ENCODE data around the gene AJUBA. TPM values are rescaled to one million over a fixed set of nuclear protein-coding genes. Genes with fewer than 3 reads are reported as not detected.

The AJUBA gene
- total and polyA plus RNA-seq, 2 donors (not counting 1 experiment from before 2014, with no cell fraction given) = 1.6 TPM; not detected in 1

- Histone ChIP-seq H4K20me1 (ENCODE audit: control insufficient read depth, insufficient read depth, low read length, poor library complexity, severe bottlenecking) (no peaks in the 10 kb centered on the region), H3K27ac (ENCODE audit: low read length in 2 of 2) (no peak overlapping the region), H2AFZ (ENCODE audit: insufficient read depth, low read depth, low read length, poor library complexity, severe bottlenecking) (peak overlapping the region; percentile 90), H3K9me3 (ENCODE audit: control extremely low read depth in 1 of 3, control insufficient read depth in 2 of 3, insufficient read depth in 1 of 3, low read length in 2 of 3) (peaks cover 0 to 8% (median 0%) of the 10 kb centered on the region in 3 donors), H3K79me2 (ENCODE audit: control insufficient read depth, insufficient read depth, low read length) (no peaks in the 10 kb centered on the region), H3K9ac (ENCODE audit: low read length) (peak overlapping the region; percentile 71), H3K4me3 (ENCODE audit: control extremely low read depth in 1 of 5, extremely low read depth in 1 of 5, insufficient read depth in 1 of 5, low read depth in 2 of 5, low read length in 4 of 5) (peak overlapping the region in 4 of 5 experiments; percentile 30 to 80 (median 63)), H3K4me1 (ENCODE audit: control insufficient read depth in 2 of 2, insufficient read depth in 2 of 2, low read length in 2 of 2) (peaks cover 26 to 36% of the 10 kb centered on the region in 2 donors), H3K36me3 (replicated peaks in 1 of 2; ENCODE audit: control extremely low read depth in 1 of 2, control insufficient read depth in 1 of 2, extremely low read depth in 1 of 2, insufficient read depth in 2 of 2, low read length in 1 of 2) (no peaks in the 10 kb centered on the region), H3K4me2 (replicated peaks; ENCODE audit: low read depth, low read length, poor library complexity, severe bottlenecking) (peak overlapping the region; percentile 95), H3K27me3 (replicated peaks in 1 of 4; ENCODE audit: control extremely low read depth in 1 of 4, control insufficient read depth in 3 of 4, insufficient read depth in 4 of 4, low read length in 3 of 4) (peaks cover 0 to 36% (median 15%) of the 10 kb centered on the region in 4 experiments)
- H3K4me1 Mint-ChIP-seq = peaks cover 15% of the 10 kb centered on the region
- WGBS (ENCODE audit: insufficient coverage) = 2% methylated on average over 17 of the region's 41 CpGs
- H3K9me3 Mint-ChIP-seq (ENCODE audit: insufficient read depth) = no peaks in the 10 kb centered on the region
- DNase-seq (no peak), ATAC-seq (ENCODE audit: low read depth) (no peak)
- TF ChIP-seq, protein P1, sequence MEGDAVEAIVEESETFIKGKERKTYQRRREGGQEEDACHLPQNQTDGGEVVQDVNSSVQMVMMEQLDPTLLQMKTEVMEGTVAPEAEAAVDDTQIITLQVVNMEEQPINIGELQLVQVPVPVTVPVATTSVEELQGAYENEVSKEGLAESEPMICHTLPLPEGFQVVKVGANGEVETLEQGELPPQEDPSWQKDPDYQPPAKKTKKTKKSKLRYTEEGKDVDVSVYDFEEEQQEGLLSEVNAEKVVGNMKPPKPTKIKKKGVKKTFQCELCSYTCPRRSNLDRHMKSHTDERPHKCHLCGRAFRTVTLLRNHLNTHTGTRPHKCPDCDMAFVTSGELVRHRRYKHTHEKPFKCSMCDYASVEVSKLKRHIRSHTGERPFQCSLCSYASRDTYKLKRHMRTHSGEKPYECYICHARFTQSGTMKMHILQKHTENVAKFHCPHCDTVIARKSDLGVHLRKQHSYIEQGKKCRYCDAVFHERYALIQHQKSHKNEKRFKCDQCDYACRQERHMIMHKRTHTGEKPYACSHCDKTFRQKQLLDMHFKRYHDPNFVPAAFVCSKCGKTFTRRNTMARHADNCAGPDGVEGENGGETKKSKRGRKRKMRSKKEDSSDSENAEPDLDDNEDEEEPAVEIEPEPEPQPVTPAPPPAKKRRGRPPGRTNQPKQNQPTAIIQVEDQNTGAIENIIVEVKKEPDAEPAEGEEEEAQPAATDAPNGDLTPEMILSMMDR (IDR thresholded peaks at IDR 0.05) = no peak
- TF ChIP-seq EZH2 (IDR thresholded peaks at IDR 0.05; ENCODE audit: borderline replicate concordance, insufficient read depth, low read depth, low read length, poor library complexity, severe bottlenecking) = no peak
- POLR2A ChIA-PET = interaction anchor here (0.6 kb wide), 1 partner anchor 355 kb away, joined by 4 read pairs; no protein-coding TSS in a partner anchor
- intact Hi-C loops (cut with micrococcal nuclease) = loop anchor here (5.0 to 10.0 kb wide), 2 partner anchors 108 to 666 kb away; partner anchors contain the start of gene LRP10
- H3K27ac Mint-ChIP-seq = no peak overlapping the region
- CTCF ChIA-PET = interaction anchor here (0.8 to 36.3 kb wide), 8 partner anchors 8 to 596 kb away, joined by 3 to 1134 read pairs (median 49); partner anchors contain the start of genes C14orf93 and CDH24
- peaks cover 4% of the 10 kb centered on the region for H3K27me3 Mint-ChIP-seq
- H3K4me3 Mint-ChIP-seq = peak overlapping the region; percentile 71
Observed at GRCh38 chr14:22980672-22981089, 1.7 kb downstream of the AJUBA start.

DNA sequence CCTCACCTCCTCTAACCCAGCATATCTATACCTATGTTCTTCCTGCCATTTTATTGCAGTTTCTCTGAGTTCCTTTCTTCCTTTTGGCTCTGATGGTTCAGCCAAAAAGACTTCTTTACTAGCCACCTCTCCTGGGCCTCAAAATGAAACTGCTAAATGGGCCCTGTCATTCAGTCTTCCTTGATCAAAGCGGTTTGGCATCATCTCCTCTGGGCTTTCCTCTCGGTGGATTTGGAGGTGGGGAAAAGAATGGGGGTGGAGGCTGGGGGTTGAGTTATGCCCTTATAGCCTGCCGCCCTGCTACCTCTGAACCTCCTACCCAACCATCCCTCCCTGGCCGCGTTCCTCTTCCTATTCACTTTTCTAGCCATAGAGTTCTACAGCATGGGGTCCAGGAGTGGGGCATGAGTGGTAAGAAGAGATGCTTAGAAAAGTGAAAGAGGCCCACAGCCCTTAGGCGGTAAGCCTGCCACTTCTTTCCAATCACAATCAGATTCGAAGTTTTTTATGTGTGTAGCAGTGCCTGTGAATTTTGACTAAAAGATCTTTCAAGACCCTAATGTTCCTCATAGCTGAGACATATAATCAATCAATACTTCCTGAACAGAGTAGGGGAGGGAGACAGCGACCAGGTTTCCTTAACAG is 2.5 kb downstream of the AJUBA start:
- intact Hi-C loops (cut with micrococcal nuclease) = loop anchor here (5.0 to 10.0 kb wide), 2 partner anchors 108 to 665 kb away; partner anchors contain the start of gene LRP10
- CTCF ChIA-PET = interaction anchor here (2.5 to 36.3 kb wide), 3 partner anchors 80 to 409 kb away, joined by 9 to 1134 read pairs (median 105); partner anchors contain the start of gene CDH24
- H4K20me1 ChIP-seq (ENCODE audit: control insufficient read depth, insufficient read depth, low read length, poor library complexity, severe bottlenecking) = no peaks in the 10 kb centered on the region
- no peaks in the 10 kb centered on the region for H3K36me3 ChIP-seq (replicated peaks in 1 of 2; ENCODE audit: control extremely low read depth in 1 of 2, control insufficient read depth in 1 of 2, extremely low read depth in 1 of 2, insufficient read depth in 2 of 2, low read length in 1 of 2)
- H3K4me2 ChIP-seq (replicated peaks; ENCODE audit: low read depth, low read length, poor library complexity, severe bottlenecking) = peak overlapping the region; percentile 95
- no peak overlapping the region for H3K9ac ChIP-seq (ENCODE audit: low read length)
- H3K27me3 Mint-ChIP-seq = peaks cover 4% of the 10 kb centered on the region
- H3K27ac Mint-ChIP-seq = no peak overlapping the region
- DNase-seq = peak; percentile 24
- 11% methylated on average over 1 of the region's 8 CpGs for WGBS (ENCODE audit: insufficient coverage)
- POLR2A ChIA-PET = no interaction called here
- H3K9me3 Mint-ChIP-seq (ENCODE audit: insufficient read depth) = no peaks in the 10 kb centered on the region
- peaks cover 0 to 8% (median 0%) of the 10 kb centered on the region in 3 donors for H3K9me3 ChIP-seq (ENCODE audit: control extremely low read depth in 1 of 3, control insufficient read depth in 2 of 3, insufficient read depth in 1 of 3, low read length in 2 of 3)
- TF ChIP-seq EZH2 (IDR thresholded peaks at IDR 0.05; ENCODE audit: borderline replicate concordance, insufficient read depth, low read depth, low read length, poor library complexity, severe bottlenecking) = no peak
- TF ChIP-seq, protein P1 (IDR thresholded peaks at IDR 0.05) = no peak
- peaks cover 26 to 36% of the 10 kb centered on the region in 2 donors for H3K4me1 ChIP-seq (ENCODE audit: control insufficient read depth in 2 of 2, insufficient read depth in 2 of 2, low read length in 2 of 2)
- no peak overlapping the region for H2AFZ ChIP-seq (ENCODE audit: insufficient read depth, low read depth, low read length, poor library complexity, severe bottlenecking)
- no peak overlapping the region for H3K27ac ChIP-seq (ENCODE audit: low read length in 2 of 2)
- no peaks in the 10 kb centered on the region for H3K79me2 ChIP-seq (ENCODE audit: control insufficient read depth, insufficient read depth, low read length)
- H3K27me3 ChIP-seq (replicated peaks in 1 of 4; ENCODE audit: control extremely low read depth in 1 of 4, control insufficient read depth in 3 of 4, insufficient read depth in 4 of 4, low read length in 3 of 4) = peaks cover 0 to 36% (median 15%) of the 10 kb centered on the region in 4 experiments
- H3K4me3 Mint-ChIP-seq = peak overlapping the region; percentile 71
- no peak overlapping the region for H3K4me3 ChIP-seq (ENCODE audit: control extremely low read depth in 1 of 5, extremely low read depth in 1 of 5, insufficient read depth in 1 of 5, low read depth in 2 of 5, low read length in 4 of 5)
- ATAC-seq (ENCODE audit: low read depth) = no peak
- peaks cover 15% of the 10 kb centered on the region for H3K4me1 Mint-ChIP-seq

Data from B cell (primary cell).